H9 (cell line): Measurements from ENCODE around the gene SLC25A46. TPM values are rescaled to one million over a fixed set of nuclear protein-coding genes. Genes with fewer than 3 reads are reported as not detected.

Experiments used
- DNase-seq: peaks from one replicate; pipeline ENCODE4 v3.0.0-alpha.2; 2017
- H2AFZ ChIP-seq: one replicate; pipeline ENCODE4 v1.6.1; 2013; ENCODE audit warnings: mild to moderate bottlenecking, low read length, control low read depth, moderate library complexity
- H2AK5ac ChIP-seq: 2 replicates; pipeline ENCODE4 v1.6.1; 2013; ENCODE audit warnings: low read length, control low read depth, mixed read lengths; ENCODE audit not compliant: insufficient read length
- H2BK120ac ChIP-seq: one replicate; pipeline ENCODE4 v1.6.1; 2013; ENCODE audit warnings: low read depth, mild to moderate bottlenecking, low read length, control low read depth, inconsistent platforms; ENCODE audit not compliant: poor library complexity, severe bottlenecking
- H2BK12ac ChIP-seq: 2 replicates; pipeline ENCODE4 v1.6.1; 2013; ENCODE audit warnings: low read length, control low read depth, mixed read lengths, low read depth; ENCODE audit not compliant: insufficient read length
- H2BK15ac ChIP-seq: 2 replicates; pipeline ENCODE4 v1.6.1; 2013; ENCODE audit warnings: low read depth, low read length, control low read depth
- H2BK20ac ChIP-seq: one replicate; pipeline ENCODE4 v1.6.1; 2013; ENCODE audit warnings: low read depth, mild to moderate bottlenecking, low read length, control low read depth, inconsistent platforms; ENCODE audit not compliant: poor library complexity, severe bottlenecking
- H2BK5ac ChIP-seq: 2 replicates; pipeline ENCODE4 v1.6.1; 2013; ENCODE audit warnings: low read length, control low read depth, mixed read lengths; ENCODE audit not compliant: insufficient read length
- H3K14ac ChIP-seq: 2 replicates; pipeline ENCODE4 v1.6.1; 2013; ENCODE audit warnings: low read length, control low read depth; ENCODE audit not compliant: insufficient read depth
- H3K18ac ChIP-seq: 2 replicates; pipeline ENCODE4 v1.6.1; 2013; ENCODE audit warnings: low read depth, mild to moderate bottlenecking, mixed read lengths, low read length, control low read depth; ENCODE audit not compliant: insufficient read length
- H3K23ac ChIP-seq: 2 replicates; pipeline ENCODE4 v1.6.1; 2013; ENCODE audit warnings: low read length, control low read depth, mixed read lengths, low read depth; ENCODE audit not compliant: insufficient read length
- H3K23me2 ChIP-seq: 2 replicates; pipeline ENCODE4 v1.6.1; 2013; ENCODE audit warnings: low read depth, mild to moderate bottlenecking, mixed read lengths, low read length, control low read depth; ENCODE audit not compliant: insufficient read length, poor library complexity, severe bottlenecking
- H3K27ac ChIP-seq: 2 replicates; pipeline ENCODE4 v1.5.1; 2013; ENCODE audit warnings: low read length, control low read depth, mixed read lengths, low read depth; ENCODE audit not compliant: insufficient read length
- H3K27me3 ChIP-seq: 2 replicates; pipeline ENCODE4 v1.6.1; 2013; ENCODE audit warnings: low read length, control low read depth, inconsistent platforms; ENCODE audit not compliant: insufficient read depth
- H3K4ac ChIP-seq: 2 replicates; pipeline ENCODE4 v1.6.1; 2013; ENCODE audit warnings: low read depth, mild to moderate bottlenecking, control low read depth, inconsistent platforms, low read length, moderate library complexity
- H3K4me1 ChIP-seq: 2 replicates; pipeline ENCODE4 v1.6.1; 2013; ENCODE audit warnings: low read length, control low read depth, inconsistent platforms; ENCODE audit not compliant: insufficient read depth
- H3K4me2 ChIP-seq: 2 replicates; pipeline ENCODE4 v1.6.1; 2013; ENCODE audit warnings: low read length, control low read depth, mixed read lengths; ENCODE audit not compliant: insufficient read length, insufficient read depth
- H3K56ac ChIP-seq: 2 replicates; pipeline ENCODE4 v1.6.1; 2013; ENCODE audit warnings: low read depth, mild to moderate bottlenecking, mixed read lengths, low read length, control low read depth; ENCODE audit not compliant: insufficient read length
- H3K79me1 ChIP-seq: 2 replicates; pipeline ENCODE4 v1.6.1; 2013; ENCODE audit warnings: low read depth, mild to moderate bottlenecking, moderate library complexity, low read length, control low read depth, inconsistent platforms; ENCODE audit not compliant: insufficient read depth, poor library complexity, severe bottlenecking
- H3K79me2 ChIP-seq: 2 replicates; pipeline ENCODE4 v1.6.1; 2013; ENCODE audit warnings: low read length, control low read depth, inconsistent platforms; ENCODE audit not compliant: insufficient read depth
- H3K9ac ChIP-seq: 2 replicates; pipeline ENCODE4 v1.6.1; 2013; ENCODE audit warnings: low read length, control low read depth, mixed read lengths; ENCODE audit not compliant: insufficient read length; ENCODE audit errors: extremely low read depth
- H3K9me3 ChIP-seq: one replicate; pipeline ENCODE4 v1.6.1; 2013; ENCODE audit warnings: low read depth, low read length, inconsistent platforms; ENCODE audit not compliant: control insufficient read depth
- H3T11ph ChIP-seq: one replicate; pipeline ENCODE4 v1.6.1; 2013; ENCODE audit warnings: mild to moderate bottlenecking, low read length, control low read depth, inconsistent platforms
- H4K20me1 ChIP-seq: one replicate; pipeline ENCODE4 v1.6.1; 2013; ENCODE audit not compliant: control insufficient read depth, insufficient read length, insufficient read depth
- H4K5ac ChIP-seq: 2 replicates; pipeline ENCODE4 v1.6.1; 2013; ENCODE audit warnings: low read depth, mild to moderate bottlenecking, mixed read lengths, low read length, control low read depth; ENCODE audit not compliant: insufficient read length
- H4K8ac ChIP-seq: replicated peaks from 2 replicates; pipeline ENCODE4 v1.6.1; 2013; ENCODE audit warnings: low read length, control low read depth, mixed read lengths, low read depth; ENCODE audit not compliant: insufficient read length
- H4K91ac ChIP-seq: 2 replicates; pipeline ENCODE4 v1.6.1; 2013; ENCODE audit warnings: low read depth, mild to moderate bottlenecking, moderate library complexity, mixed read lengths, low read length, control low read depth; ENCODE audit not compliant: insufficient read length
- H3K27ac Mint-ChIP-seq, 3 experiments: 2 replicates in 2 of 3; 3 replicates in 1 of 3; pipeline ENCODE4 v1.8.0; 2020 to 2021; ENCODE audit warnings: mixed read lengths in 3 of 3, mild to moderate bottlenecking in 1 of 3, moderate library complexity in 1 of 3
- H3K27me3 Mint-ChIP-seq: 2 replicates; pipeline ENCODE4 v1.8.0; 2021; ENCODE audit warnings: low read depth, mild to moderate bottlenecking, moderate library complexity, mixed read lengths
- H3K36me3 Mint-ChIP-seq, 3 experiments: 2 replicates in 2 of 3; 3 replicates in 1 of 3; pipeline ENCODE4 v1.8.0; 2020 to 2021; ENCODE audit warnings: low read depth in 3 of 3, mixed read lengths in 3 of 3; ENCODE audit not compliant: insufficient read depth in 1 of 3
- H3K4me1 Mint-ChIP-seq, 2 experiments: 2 replicates each; pipeline ENCODE4 v1.8.0; 2020; ENCODE audit warnings: mixed read lengths in 2 of 2
- H3K4me3 Mint-ChIP-seq, 2 experiments: 2 replicates in 1 of 2; 3 replicates in 1 of 2; pipeline ENCODE4 v1.8.0; 2020 to 2021; ENCODE audit warnings: mild to moderate bottlenecking in 2 of 2, mixed read lengths in 2 of 2, moderate library complexity in 1 of 2
- H3K9me3 Mint-ChIP-seq, 2 experiments: 2 replicates in 1 of 2; 3 replicates in 1 of 2; pipeline ENCODE4 v1.8.0; 2020; ENCODE audit warnings: mild to moderate bottlenecking in 2 of 2, mixed read lengths in 2 of 2, moderate library complexity in 1 of 2
- WGBS: extraction: QIAGEN DNeasy Blood & Tissue Kit; methylation state at CpG from one replicate; pipeline ENCODE4 v1.1.7; 2013; ENCODE audit warnings: missing lambda C conversion rate, low lambda C conversion rate, mixed read lengths; ENCODE audit not compliant: insufficient read length; ENCODE audit errors: extremely low coverage; 5-methylcytosine and 5-hydroxymethylcytosine counted together
- total RNA-seq: library from RNA; stranded (reverse); gene quantifications from 2 replicates; pipeline ENCODE4 v1.2.1, GENCODE V29; 2021
- TF ChIP-seq, protein P1 (sequence below): fragments of 200-600 bp; sonication (generic); conservative IDR thresholded peaks from 3 replicates; pipeline ENCODE4 v1.8.0; 2021; ENCODE audit warnings: antibody characterized with exemption, mild to moderate bottlenecking

The SLC25A46 gene
- total RNA-seq, 1 experiment from 2014 or later: 26.0 TPM

- H3K56ac ChIP-seq: no peak overlapping the region
- Mint-ChIP-seq H3K36me3 (peaks cover 0 to 4% (median 3%) of the 10 kb centered on the region in 3 experiments; a peak in 3 of 7 replicates), H3K27me3 (peaks cover 26% of the 10 kb centered on the region), H3K4me3 (no peak overlapping the region), H3K4me1 (peaks cover 5 to 6% of the 10 kb centered on the region in 2 experiments), H3K9me3 (peaks cover 2 to 4% of the 10 kb centered on the region in 2 experiments; a peak in 3 of 5 replicates), H3K27ac (no peak overlapping the region)
- no peak overlapping the region for H3K9ac ChIP-seq
- no CpG with 5 or more reads among the region's 2 CpGs for WGBS
- no peak overlapping the region for H2BK5ac ChIP-seq
- no peak overlapping the region for H2BK120ac ChIP-seq
- 0 out of 2 replicates have a peak, but pooled peaks cover 2% of the 10 kb centered on the region for H3K4me1 ChIP-seq
- no peak overlapping the region for H3K27ac ChIP-seq
- no peaks in the 10 kb centered on the region for H3K79me2 ChIP-seq
- no peak overlapping the region for H2AK5ac ChIP-seq
- H3K4ac ChIP-seq: no peak overlapping the region
- H4K5ac ChIP-seq: no peak overlapping the region
- no peak overlapping the region for H2BK15ac ChIP-seq
- no peak overlapping the region for H3K14ac ChIP-seq
- no peaks in the 10 kb centered on the region for H4K20me1 ChIP-seq
- peaks cover 6% of the 10 kb centered on the region for H3K23me2 ChIP-seq
- no peak for DNase-seq
- H3K27me3 ChIP-seq: no peaks in the 10 kb centered on the region
- no peaks in the 10 kb centered on the region for H3K9me3 ChIP-seq
- TF ChIP-seq, protein P1, sequence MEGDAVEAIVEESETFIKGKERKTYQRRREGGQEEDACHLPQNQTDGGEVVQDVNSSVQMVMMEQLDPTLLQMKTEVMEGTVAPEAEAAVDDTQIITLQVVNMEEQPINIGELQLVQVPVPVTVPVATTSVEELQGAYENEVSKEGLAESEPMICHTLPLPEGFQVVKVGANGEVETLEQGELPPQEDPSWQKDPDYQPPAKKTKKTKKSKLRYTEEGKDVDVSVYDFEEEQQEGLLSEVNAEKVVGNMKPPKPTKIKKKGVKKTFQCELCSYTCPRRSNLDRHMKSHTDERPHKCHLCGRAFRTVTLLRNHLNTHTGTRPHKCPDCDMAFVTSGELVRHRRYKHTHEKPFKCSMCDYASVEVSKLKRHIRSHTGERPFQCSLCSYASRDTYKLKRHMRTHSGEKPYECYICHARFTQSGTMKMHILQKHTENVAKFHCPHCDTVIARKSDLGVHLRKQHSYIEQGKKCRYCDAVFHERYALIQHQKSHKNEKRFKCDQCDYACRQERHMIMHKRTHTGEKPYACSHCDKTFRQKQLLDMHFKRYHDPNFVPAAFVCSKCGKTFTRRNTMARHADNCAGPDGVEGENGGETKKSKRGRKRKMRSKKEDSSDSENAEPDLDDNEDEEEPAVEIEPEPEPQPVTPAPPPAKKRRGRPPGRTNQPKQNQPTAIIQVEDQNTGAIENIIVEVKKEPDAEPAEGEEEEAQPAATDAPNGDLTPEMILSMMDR: no peak
- no peak overlapping the region for H4K8ac ChIP-seq
- no peak overlapping the region for H3K23ac ChIP-seq
- H3K18ac ChIP-seq: no peak overlapping the region
- H3T11ph ChIP-seq: no peak overlapping the region
- H3K4me2 ChIP-seq: no peak overlapping the region
- no peak overlapping the region for H4K91ac ChIP-seq
- H3K79me1 ChIP-seq: no peaks in the 10 kb centered on the region
- H2AFZ ChIP-seq: no peak overlapping the region
- no peak overlapping the region for H2BK20ac ChIP-seq
- no peak overlapping the region for H2BK12ac ChIP-seq
These were observed 4.7 kb upstream of the SLC25A46 start for GRCh38 chr5:110734101-110734500.
